Activated CD4-positive, alpha-beta T cell treated with anti-CD3 and anti-CD28 coated beads, Interleukin-2, Interleukin-4, amounts not matched to agents 100 ng/mL and 50 ng/mL, durations not matched to agents 16 hours and 8 hours (primary cell): ENCODE results near the gene FOSL1.

Experiments used
- DNase-seq: peaks from one replicate; pipeline ENCODE4 v3.0.0-alpha.2; 2020; ENCODE audit warnings: low spot score

The FOSL1 gene

GRCh38 chr11:65863889-65864705 lies 36.1 kb downstream of the FOSL1 start:
- no peak for DNase-seq

- DNase-seq, result no peak
Measured at GRCh38 chr11:65862941-65863888, 37.0 kb downstream of the FOSL1 start.

- DNase-seq, result no peak
Measured at GRCh38 chr11:65862191-65862735, 37.9 kb downstream of the FOSL1 start.

GRCh38 chr11:65861533-65862183 lies 38.5 kb downstream of the FOSL1 start:
- no peak for DNase-seq

GRCh38 chr11:65861165-65861505 lies 39.1 kb downstream of the FOSL1 start:
- no peak for DNase-seq

GRCh38 chr11:65860278-65861164 lies 39.7 kb downstream of the FOSL1 start, which contains the start of gene MUS81:
Gene MUS81 (plus strand): TSS chr11:65860433. CDS start chr11:65860754, 321 bp downstream.
- peak; percentile 97 for DNase-seq

GRCh38 chr11:65859812-65860277 lies 40.3 kb downstream of the FOSL1 start:
- DNase-seq, result no peak

- DNase-seq, result peak; percentile 98
Measured at GRCh38 chr11:65859095-65859811, 40.9 kb downstream of the FOSL1 start.

GRCh38 chr11:65858681-65859087 lies 41.5 kb downstream of the FOSL1 start:
- no peak for DNase-seq

- peak; percentile 98 for DNase-seq
Measured at GRCh38 chr11:65857853-65858680, 42.1 kb downstream of the FOSL1 start, which contains the start of gene CFL1. Gene CFL1 (minus strand): TSS chr11:65858180. CDS start chr11:65858099, 81 bp downstream.

- no peak for DNase-seq
Measured at GRCh38 chr11:65857500-65857852, 42.7 kb downstream of the FOSL1 start.

- peak; percentile 82 for DNase-seq
Measured at GRCh38 chr11:65856689-65857499, 43.3 kb downstream of the FOSL1 start.

- DNase-seq, result no peak
Measured at GRCh38 chr11:65855927-65856363, 44.2 kb downstream of the FOSL1 start.

- DNase-seq, result no peak
Measured at GRCh38 chr11:65854852-65855837, 45.0 kb downstream of the FOSL1 start.

- DNase-seq, result no peak
Measured at GRCh38 chr11:65854161-65854592, 46.0 kb downstream of the FOSL1 start.

- no peak for DNase-seq
Measured at GRCh38 chr11:65853246-65853979, 46.8 kb downstream of the FOSL1 start.
